SW 1271 (cell line): ENCODE measurements around the gene KAT6B.
"Not testable (repeated sequence)": the region's sequence is repeated elsewhere in the genome, so short reads cannot be mapped to it uniquely, and the experiment has no call there.

ENCODE experiments used
- DNase-seq, 2 experiments: peaks; one replicate each; lab custom pipeline; 2025; lab: John Stamatoyannopoulos, UW

KAT6B gene

DNA sequence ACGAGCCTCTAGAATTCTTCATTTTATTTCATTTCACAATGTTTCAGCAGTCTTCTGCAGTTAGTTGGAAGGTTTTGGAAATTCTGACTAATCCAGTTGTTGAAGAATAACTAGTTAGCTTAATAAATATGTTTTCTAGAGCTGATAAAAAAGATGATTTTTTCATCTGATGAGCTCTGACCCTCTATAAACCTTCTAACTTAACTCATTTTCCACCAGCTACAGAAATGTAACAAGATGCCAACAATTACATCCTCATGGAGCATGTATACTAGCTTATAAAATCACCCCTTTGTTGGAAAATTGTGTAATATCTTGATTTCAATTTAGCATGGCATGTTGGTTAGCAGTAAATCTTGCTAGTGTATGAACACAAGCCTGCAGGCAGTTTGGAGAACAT, 33.1 kb downstream of the KAT6B start:
- no peak for DNase-seq

DNA sequence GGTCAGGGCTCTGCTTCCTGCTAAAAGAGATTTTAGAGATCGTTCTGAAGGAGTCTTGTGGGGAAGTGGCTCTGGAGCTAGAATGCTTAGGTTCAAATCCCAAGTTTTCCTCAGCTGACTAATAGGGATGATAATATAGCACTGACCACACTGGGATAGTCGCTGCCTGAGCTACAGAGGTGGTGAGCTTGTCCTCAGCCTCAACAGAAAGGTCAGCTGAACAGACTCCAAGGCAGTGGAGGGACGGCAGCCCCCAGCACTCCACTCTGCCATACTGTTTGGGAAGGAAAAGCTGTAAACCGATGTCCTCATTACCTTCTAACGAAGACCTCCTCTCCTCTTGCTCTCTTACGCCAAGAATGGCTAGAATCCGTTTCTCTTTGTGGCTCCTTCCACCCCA, 36.2 kb downstream of the KAT6B start:
- DNase-seq: no peak

DNA sequence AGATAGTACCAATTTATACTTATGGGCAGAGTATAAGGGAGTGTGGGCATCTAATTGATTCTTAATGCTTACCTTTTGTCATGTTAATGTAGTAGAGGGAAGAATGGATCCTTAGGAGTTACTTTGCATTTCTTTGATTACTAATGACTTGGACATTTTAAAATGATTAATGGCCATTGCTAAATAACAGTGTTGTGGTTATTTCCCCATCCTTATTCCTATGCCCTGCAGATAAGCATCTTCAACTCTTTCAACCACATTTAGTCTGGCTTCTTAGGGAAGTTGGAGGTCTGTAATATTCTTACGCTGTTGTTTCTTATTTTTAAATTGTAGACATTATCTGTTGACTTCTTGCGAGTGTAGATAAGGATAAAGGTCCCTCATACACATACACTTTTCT, 37.2 kb downstream of the KAT6B start:
- no peak for DNase-seq

DNA sequence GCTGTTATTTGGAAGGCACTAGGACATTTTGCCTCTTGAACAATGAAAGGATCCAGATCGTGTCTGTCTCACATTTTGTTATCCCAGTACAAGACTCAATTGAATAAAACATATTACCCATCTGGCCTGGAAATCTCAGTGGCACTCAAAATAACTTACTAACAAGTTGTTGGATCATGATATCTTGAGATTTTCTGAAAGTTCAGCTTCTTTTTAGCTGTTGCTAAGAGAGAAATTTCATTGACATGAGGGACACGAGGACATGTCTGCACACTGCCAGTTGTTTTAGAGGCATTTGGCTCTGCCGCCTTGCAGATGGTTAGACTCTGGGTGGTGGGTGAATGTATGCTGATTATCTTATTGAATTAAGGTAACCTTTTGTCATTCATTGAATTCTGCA, 41.0 kb downstream of the KAT6B start:
- no peak for DNase-seq

DNA sequence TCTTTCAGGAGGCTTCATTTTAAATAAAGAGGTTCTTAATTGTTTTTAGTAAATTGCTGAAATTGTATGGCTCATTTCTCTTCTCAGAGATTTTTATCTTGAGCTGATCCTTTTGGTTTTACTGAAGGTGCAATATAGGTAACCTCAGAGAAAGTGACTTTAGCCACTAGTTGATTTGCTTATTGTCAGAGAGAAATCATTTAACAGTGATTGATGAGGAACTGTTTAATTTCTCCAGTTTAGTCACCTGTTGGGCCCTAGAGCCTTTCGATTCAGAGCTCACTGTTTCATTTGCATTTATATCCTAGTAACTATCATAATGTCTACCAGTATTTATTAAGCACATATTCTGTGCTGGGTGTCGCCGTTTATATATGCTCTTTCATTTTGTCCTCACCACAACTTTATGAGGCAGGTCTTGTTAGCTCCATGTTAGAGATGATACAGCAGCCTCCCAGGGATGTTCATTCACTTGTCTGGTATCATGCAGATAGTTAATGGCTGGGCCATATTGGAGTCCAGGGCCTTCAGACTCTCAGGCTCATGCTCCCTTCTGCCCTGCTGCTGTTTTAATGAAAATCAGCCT, 42.1 kb downstream of the KAT6B start:
- no peak for DNase-seq

DNA sequence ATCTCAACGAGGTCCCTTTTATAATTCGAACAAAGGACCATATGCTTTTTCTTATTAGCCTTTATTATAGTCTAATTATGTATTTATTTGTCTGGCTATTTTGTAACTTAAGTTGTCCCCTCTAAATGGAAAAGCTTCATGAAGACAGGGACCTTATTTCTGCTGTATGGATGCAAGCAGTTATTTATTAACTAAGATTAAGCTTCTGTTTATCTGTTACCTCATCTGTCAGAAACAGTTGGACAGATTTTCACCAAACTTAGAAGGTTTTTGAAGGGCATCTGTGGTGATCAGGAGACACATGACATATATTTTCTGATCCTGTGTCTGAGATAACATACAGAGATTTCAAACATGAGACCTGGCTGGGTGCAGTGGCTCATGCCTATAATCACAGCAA, 43.2 kb downstream of the KAT6B start:
- DNase-seq: no peak

DNA sequence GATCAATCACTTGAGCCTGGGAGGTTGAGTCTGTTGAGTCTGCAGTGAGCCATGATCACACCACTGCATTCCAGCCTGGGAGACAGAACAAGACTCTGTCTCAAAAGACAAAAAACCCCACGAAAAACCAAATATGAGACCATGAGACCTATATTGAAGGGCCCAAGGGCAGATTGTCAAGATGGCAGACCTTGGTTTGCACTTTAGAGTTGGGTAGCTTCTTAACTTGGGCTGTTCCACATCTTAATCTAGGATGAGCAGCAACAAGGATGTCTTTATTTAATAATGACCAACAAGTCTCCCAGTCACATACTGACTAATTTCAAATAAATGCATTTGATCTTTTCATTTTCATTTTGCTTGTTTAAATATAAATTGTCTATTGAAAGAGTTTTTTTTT, 43.8 kb downstream of the KAT6B start:
- DNase-seq: no peak

DNA sequence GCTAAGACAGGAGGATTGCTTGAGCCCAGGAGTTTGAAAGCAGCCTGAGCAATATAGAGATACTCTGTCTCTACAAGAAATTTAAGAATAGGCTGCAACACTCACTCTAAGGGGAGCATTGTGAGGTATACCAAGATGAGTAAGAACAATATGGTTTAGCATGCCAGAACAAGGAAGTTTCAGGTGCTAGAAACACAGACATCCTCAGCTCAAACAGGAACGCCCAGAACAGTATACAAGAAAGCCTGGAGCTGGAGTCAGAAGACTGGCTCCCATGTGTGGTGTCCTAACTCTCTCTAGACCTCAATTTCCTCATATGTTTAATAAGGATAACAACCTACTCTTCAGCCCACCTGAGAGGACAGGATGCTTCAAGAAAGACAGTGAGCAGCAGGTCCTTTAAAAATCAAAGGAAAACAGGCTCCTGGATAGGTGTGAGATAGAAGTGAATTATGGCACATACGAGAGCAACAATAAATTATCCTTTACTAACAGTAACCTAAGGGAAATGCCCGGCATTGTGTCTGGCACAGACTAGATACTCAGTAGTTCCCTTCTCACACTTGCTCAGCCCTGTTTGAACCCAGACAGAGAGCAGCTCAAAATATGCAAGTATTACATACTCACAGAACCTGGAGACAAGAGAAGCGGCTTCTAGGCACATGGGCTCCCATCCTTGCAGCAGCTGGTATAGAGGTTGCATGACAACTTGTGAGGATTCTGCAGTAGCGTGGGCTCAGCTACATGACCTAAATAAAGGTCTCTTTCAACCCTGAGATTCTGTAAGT, 45.4 kb downstream of the KAT6B start:
- no peak for DNase-seq

DNA sequence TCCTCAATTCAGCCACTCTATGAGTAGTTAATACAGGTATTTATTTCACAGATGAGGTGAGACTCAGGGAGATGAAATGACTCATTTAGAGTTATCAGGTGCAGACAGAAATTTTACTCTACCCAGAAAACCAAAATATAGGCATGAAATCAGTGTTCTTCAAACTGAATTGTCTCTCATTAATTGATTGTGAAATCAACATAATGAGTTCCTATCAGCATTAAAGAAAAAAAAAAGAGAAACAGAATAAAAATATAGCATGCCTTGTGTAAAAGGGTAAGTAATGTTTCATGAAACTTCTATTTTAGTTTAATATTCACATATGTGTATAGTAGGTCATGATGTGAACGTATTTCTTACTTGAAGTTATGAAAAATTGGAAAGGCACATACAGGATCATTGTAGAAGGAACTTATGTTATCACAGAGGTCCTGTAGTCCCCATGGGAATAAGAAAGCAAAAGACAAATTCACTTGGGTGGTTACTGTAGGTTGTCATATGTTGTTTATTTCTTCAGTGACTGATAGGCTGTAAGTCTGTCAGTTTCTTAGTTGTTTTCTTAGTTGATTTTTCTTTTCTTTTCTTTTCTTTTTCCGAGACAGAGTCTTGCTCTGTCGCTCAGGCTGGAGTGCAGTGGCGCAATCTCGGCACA, 47.5 kb downstream of the KAT6B start:
- no peak for DNase-seq

DNA sequence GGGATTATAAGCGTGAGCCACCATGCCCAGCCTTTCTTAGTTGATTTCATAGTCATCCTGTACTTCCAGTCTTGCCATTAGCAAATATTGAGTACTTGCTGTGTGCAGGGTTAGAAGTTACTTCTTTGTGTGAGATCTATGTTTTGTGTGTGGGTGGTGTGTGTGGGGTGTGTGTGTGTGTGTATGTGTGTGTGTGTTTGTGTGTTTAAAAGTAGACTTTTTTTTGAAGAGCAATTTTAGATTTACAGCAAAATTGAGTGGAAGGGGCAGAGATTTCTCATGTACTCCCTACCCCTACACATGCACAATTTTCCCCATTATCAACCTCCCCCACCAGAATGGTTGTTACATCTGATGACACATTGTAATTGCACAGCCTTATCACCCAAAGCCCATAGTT, 48.2 kb downstream of the KAT6B start:
- no peak for DNase-seq

DNA sequence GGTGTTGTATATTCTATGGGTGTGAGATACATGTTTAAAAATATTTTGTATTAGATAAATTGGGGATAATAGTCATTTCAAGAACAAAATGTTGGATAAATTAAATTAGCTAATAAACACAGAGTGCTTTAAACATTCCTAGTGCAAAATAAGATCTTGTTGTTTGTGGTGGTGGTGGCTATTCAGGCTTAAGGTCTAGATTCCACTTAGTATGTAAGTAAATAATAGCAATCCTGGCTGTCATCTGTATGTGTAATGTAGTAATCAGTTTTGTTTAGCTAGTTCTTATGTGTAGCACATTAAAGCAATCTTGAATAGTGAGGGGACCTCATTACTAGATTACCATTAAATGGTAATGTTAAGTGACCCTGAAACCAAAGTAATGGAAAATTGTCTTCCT, 48.7 kb downstream of the KAT6B start:
- no peak for DNase-seq

DNA sequence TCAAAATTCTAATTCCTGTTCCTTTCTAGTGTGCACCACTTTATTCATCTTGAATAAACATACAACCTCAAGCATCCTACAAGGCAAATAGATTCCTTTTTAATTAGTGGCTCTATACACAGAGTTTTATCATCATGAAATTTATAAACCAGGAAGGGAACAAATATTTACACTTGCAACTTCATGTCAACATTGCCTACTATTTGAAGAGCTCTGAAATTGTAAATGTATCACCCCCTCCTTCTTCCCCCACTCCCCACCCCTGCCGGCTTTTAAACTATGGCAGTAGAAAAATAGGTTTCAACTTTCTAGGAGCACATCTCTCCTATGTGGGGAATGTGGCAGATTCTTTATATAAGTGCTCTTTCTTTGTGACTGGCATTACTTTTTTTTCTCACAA, 49.6 kb downstream of the KAT6B start:
- no peak for DNase-seq

DNA sequence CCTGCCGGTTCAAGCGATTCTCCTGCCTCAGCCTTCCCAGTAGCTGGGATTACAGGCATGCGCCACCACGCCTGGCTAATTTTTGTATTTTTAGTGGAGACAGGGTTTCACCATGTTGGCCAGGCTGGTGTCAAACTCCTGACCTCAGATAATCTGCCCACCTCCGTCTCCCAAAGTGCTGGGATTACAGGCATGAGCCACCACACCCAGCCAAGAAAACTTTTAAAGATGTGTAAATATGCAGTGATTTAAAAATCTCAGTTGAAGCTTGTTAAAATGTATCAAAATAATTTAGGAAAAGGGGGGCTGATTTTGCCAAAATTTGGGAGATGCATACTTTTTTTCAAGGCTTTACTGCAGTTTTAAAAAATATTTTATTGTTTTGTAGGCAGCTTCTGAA, 50.7 kb downstream of the KAT6B start:
- DNase-seq: not testable (repeated sequence)

DNA sequence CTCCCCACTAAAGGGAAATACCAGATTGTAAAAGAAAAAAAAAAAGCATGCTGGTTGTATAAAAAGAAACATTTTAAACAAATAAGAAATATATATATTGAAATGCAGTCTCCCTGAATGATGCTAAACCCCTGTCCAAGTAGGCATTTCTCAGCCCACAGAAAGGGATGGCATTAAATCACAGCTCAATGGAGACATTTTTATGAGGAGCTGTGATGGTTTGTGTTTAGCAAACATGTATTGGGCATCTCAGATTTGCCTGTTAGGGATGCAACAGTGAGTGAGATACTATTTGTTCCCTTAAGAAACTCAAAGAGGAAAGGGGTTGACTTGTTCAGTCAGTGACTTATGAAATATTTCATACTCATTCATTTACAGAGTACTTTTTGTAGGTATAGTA, 51.5 kb downstream of the KAT6B start:
- no peak for DNase-seq

DNA sequence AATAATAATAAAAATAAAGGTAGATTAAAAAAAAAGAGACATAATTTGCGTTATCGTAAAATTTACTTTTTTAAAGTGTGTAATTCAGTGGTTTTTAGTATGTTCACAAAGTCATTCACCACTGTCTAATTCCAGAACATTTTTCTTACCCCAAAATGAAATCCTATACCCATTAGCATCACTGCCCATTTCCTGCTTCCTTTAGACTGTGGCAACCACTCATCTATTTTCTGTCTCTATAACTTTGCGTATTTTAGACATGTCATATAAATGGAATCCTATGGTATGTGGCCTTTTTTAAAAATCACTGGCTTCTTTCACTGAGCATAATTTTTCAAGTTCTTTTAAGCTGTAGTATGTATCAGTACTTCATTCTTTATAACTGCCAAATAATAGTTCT, 53.6 kb downstream of the KAT6B start:
- no peak for DNase-seq

DNA sequence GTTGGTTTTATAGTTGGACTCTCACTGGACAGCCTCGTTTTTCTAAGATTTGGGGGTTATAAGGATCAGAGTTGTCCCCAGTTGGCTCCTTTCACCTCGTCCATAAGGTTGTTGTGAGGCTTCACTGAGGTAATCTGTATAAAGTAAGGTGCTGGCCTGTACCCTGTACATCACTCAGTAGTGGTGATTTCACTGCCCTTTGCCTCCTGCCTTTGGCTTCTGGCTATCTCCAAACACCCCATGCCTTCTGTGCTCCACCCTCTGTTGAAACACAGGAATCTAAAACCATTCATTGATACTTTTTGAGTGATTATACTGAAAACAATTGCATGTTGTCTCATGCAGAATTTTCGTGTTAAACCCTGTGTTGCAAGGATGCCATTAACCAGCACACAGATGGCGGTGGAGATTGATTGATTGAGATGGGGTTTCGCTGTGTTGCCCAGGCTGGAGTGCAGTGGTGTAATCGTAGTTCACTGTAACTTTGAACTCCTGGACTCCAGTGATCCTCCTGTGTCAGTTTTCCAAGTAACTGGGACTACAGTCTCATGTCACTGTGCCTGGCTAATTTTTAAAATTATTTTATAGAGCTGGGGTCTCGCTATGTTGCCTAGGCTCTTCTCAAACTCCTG, 55.0 kb downstream of the KAT6B start:
- no peak for DNase-seq

DNA sequence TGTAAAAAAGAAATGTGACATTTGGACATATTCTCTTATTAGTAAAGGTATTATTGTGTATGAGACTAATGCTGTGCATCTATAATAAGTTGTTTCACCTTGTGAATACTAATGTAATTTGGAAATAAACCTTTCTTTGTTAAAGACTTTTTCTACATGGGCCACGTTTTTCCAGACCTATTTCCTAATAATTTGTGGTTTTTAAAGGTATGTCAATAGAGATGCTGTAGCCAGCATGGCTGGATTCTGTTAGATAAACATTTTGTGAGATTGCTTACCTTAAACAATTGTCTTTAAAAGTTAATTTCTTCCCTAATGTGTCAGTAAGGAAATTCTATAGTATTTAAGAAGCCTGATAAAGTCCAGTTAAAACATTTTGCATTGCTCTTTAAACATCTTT, 56.0 kb downstream of the KAT6B start:
- no peak for DNase-seq

DNA sequence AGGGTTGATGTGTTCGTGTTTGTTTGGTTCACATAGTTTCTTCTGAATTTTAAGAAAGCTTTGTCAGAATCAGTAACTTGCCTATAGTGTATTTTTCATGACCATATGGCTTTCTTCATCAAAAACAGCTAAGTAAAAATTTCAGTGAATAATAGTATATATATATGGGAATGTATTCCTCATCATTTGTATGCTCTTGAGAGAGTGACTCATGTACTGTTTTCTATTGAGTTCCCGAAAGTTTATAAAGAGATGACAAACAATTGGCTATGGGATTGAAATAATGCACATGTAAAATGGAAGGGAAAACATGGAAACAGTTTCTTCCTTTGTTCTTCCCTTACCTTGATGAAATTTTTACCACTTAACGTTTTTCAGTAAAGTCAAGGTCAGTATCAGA, 56.4 kb downstream of the KAT6B start:
- no peak for DNase-seq

DNA sequence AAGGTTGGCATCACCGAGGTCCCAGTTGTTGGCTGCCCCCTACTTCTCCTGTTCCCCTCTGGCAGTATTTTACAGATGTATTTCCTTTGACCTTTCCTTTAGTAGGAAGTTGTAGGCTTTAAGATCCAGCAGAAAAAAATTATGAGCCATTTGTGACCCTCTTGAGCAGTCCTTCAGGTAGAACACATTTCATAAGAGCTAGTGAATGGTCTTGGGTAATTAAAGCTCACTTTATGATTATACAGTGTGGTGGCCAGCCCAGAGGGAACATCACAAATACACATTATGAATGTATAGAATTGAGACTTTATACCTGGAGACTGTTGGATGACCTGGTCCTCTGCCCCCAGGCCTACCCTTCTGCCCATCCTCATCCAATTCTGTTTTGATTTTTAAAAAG, 57.0 kb downstream of the KAT6B start:
- no peak for DNase-seq

DNA sequence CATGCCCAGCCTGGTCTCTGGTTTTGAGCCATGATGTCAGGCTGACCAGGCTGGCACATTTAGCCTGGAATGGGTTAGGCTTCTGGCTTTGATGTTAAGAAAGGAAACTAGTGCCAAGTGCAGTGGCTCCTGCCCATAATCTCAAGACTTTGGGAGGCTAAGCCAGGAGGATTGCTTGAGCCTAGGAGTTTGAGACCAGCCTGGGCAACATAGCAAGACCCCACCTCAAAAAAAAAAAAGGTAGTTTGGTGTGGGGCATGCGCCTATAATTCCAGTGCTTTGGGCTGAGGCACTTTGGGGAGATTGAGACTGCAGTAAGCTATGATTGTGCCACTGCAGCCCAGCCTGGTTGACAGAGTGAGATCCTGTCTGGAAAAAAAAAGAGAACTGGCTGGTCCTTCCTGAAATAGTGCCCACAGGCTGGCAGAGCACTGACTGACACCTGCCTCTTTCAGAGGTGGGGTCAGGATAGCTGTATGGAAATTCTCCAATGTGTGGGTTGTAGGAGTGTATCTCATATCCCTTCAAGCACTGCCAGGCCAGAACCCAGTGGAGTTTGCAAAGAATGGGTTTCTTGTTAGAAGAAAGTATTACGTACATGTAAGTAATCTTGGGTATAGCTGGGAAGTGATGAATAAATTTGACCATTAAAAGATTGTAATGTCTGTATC, 61.3 kb downstream of the KAT6B start:
- no peak for DNase-seq

DNA sequence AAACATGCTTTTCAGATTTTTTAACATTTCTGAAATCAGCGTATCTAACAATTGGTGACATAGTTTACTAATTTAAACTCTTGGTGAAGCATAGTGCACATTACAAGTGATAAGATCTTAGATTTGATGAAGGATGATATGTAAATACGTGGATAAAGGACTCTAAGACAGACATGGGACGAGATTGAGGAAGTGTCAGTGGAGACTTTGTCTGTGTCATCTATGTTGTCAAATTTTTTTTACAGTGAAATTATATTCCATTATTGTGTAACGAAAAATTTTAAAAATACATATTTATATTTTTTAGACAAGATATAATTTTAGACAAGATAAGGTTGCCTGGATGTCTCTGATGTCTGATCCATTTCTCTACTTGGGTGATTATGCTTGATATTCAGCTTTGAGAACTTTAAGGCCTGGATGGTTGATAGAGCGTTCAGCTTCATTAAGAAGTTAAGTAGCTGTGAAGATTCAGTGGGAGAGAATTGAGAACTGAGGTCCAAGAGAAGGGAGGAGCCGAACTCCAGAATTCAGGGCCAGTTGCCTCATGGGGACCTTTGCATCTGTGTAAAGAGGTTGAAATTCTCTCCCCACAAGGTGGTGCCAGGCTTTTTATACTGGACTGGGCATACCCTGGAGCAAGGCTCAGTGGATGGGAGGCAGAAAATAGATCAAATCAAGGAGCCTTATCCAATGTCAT, 62.7 kb downstream of the KAT6B start:
- DNase-seq: no peak

DNA sequence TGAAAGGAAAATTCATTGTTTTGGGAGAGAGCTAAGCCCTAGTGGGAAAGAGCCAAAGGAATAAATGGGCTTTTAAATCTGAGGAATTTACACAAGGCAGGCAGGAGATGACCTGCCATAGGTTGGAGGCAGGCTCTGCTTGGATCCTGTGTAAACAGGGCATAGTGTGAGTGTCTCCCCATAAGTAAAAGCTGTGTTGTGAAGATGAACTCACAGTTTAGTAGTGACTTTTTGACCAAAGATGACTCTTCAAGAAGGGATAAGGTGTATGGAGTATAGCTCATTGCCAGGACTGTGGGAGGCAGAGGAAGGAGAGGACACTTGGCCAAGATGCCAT, 63.2 kb downstream of the KAT6B start:
- DNase-seq: no peak
